Esophagus muscularis mucosa (tissue), 4 donors: Measurements from ENCODE around the gene WNT7B. TPM values are rescaled to one million over a fixed set of nuclear protein-coding genes. Genes with fewer than 3 reads are reported as not detected.

Experiments
- DNase-seq: peaks from one replicate; pipeline ENCODE4 v3.0.0-alpha.2; 2017; ENCODE audit errors: extremely low spot score
- H3K27ac ChIP-seq, 4 donors: fragments of 200-600 bp; sonication (generic); replicated peaks in 1 of 4; 1 replicate in 3 of 4; 2 replicates in 1 of 4; pipeline ENCODE4 v1.5.1; 2016 to 2019; ENCODE audit warnings: mild to moderate bottlenecking in 1 of 4
- H3K27me3 ChIP-seq, 4 donors: fragments of 200-600 bp; sonication (generic); one replicate each; pipeline versions ENCODE4 v1.5.1 to v1.6.0; 2016 to 2019
- H3K36me3 ChIP-seq, 4 donors: fragments of 200-600 bp; sonication (generic); one replicate each; pipeline ENCODE4 v1.5.1; 2016 to 2019
- H3K4me1 ChIP-seq, 4 donors: fragments of 200-600 bp; sonication (generic); one replicate each; pipeline ENCODE4 v1.5.1; 2016 to 2019
- H3K4me3 ChIP-seq, 4 donors: fragments of 200-600 bp; sonication (generic); 1 replicate in 2 of 4; 2 replicates in 2 of 4; pipeline ENCODE4 v1.5.1; 2016 to 2019; ENCODE audit warnings: mild to moderate bottlenecking in 4 of 4, moderate library complexity in 1 of 4
- H3K9me3 ChIP-seq, 4 donors: fragments of 200-600 bp; sonication (generic); 1 replicate in 3 of 4; 2 replicates in 1 of 4; pipeline ENCODE4 v1.5.1; 2016 to 2019
- CTCF ChIP-seq, 3 experiments: fragments of 200-600 bp in 2 of 3; fragments of 450-650 bp in 1 of 3; sonication (generic) in 2 of 3; IDR thresholded peaks; one replicate each; pipeline ENCODE4 v1.5.1; 2017 to 2019; ENCODE audit warnings: antibody characterized with exemption in 3 of 3, mild to moderate bottlenecking in 2 of 3, moderate library complexity in 1 of 3
- EP300 ChIP-seq: sonication (generic); formaldehyde crosslinking; IDR thresholded peaks from one replicate; pipeline ENCODE4 v1.6.1; 2017; ENCODE audit warnings: antibody characterized with exemption
- POLR2A ChIP-seq: fragments of 450-650 bp; IDR thresholded peaks from one replicate; pipeline ENCODE4 v1.6.1; 2017; ENCODE audit warnings: antibody characterized with exemption, moderate library complexity, mild to moderate bottlenecking, low read depth
- POLR2AphosphoS5 ChIP-seq, 2 donors: sonication (generic); formaldehyde crosslinking; IDR thresholded peaks; one replicate each; pipeline ENCODE4 v1.6.1; 2017; ENCODE audit warnings: antibody characterized with exemption in 2 of 2
- WGBS: methylation state at CpG from one replicate; pipeline ENCODE4 v1.1.5; 2018; 5-methylcytosine and 5-hydroxymethylcytosine counted together
- intact Hi-C: fragments of 100-400 bp; cut with DNase I; formaldehyde crosslinking; loops from one replicate; pipeline ENCODE4 v1.15.1; 2023
- total RNA-seq, 4 donors: library from RNA; depleted of rRNA; stranded (reverse); fragments of >200 nt; gene quantifications; one replicate each; pipeline versions ENCODE4 v1.1.0 to v1.2.1, GENCODE V29; 2016

Gene WNT7B
- total RNA-seq, 4 donors from 2014 or later, result not detected

GRCh38 chr22:45931042-45931441 lies 45.9 kb downstream of the WNT7B start:
- H3K27ac ChIP-seq, result no peak overlapping the region
- 93% methylated on average over 6 of the region's 38 CpGs for WGBS
- no peak overlapping the region for H3K4me3 ChIP-seq
- no peaks in the 10 kb centered on the region for H3K9me3 ChIP-seq
- intact Hi-C loops, result no loop called here
- peaks cover 0 to 59% (median 4%) of the 10 kb centered on the region in 4 donors for H3K27me3 ChIP-seq
- no peaks in the 10 kb centered on the region for H3K36me3 ChIP-seq
- DNase-seq, result no peak
- no peak for TF ChIP-seq EP300
- no peak for TF ChIP-seq CTCF (IDR thresholded peaks at IDR 0.05)
- TF ChIP-seq POLR2A, result no peak
- TF ChIP-seq POLR2AphosphoS5 (IDR thresholded peaks at IDR 0.05), result no peak
- peaks cover 0 to 12% (median 11%) of the 10 kb centered on the region in 4 donors for H3K4me1 ChIP-seq

GRCh38 chr22:45930324-45930723 lies 46.6 kb downstream of the WNT7B start:
- no peaks in the 10 kb centered on the region for H3K9me3 ChIP-seq
- no peak for TF ChIP-seq POLR2AphosphoS5 (IDR thresholded peaks at IDR 0.05)
- H3K4me3 ChIP-seq, result no peak overlapping the region
- H3K27me3 ChIP-seq, result peaks cover 0 to 52% (median 4%) of the 10 kb centered on the region in 4 donors
- intact Hi-C loops, result no loop called here
- H3K36me3 ChIP-seq, result no peaks in the 10 kb centered on the region
- peaks cover 0 to 12% (median 11%) of the 10 kb centered on the region in 4 donors for H3K4me1 ChIP-seq
- no peak for DNase-seq
- 77% methylated on average over 10 of the region's 14 CpGs for WGBS
- no peak overlapping the region for H3K27ac ChIP-seq

- Histone ChIP-seq H3K27me3 (peaks cover 0 to 50% (median 4%) of the 10 kb centered on the region in 4 donors), H3K4me3 (no peak overlapping the region), H3K27ac (no peak overlapping the region), H3K36me3 (no peaks in the 10 kb centered on the region), H3K9me3 (no peaks in the 10 kb centered on the region), H3K4me1 (peaks cover 0 to 5% (median 4%) of the 10 kb centered on the region in 4 donors)
- no peak for DNase-seq
- intact Hi-C loops, result no loop called here
- 89% methylated on average over 4 of the region's 4 CpGs for WGBS
- TF ChIP-seq EP300, result no peak
- no peak for TF ChIP-seq POLR2A
- TF ChIP-seq POLR2AphosphoS5 (IDR thresholded peaks at IDR 0.05), result no peak
- TF ChIP-seq CTCF (IDR thresholded peaks at IDR 0.05), result no peak
Measured at GRCh38 chr22:45929649-45930048, 47.3 kb downstream of the WNT7B start.

GRCh38 chr22:45928726-45929368 lies 48.1 kb downstream of the WNT7B start:
- no peaks in the 10 kb centered on the region for H3K4me1 ChIP-seq
- TF ChIP-seq POLR2AphosphoS5 (IDR thresholded peaks at IDR 0.05), result no peak
- TF ChIP-seq POLR2A, result no peak
- TF ChIP-seq EP300, result no peak
- H3K27ac ChIP-seq, result no peak overlapping the region
- H3K4me3 ChIP-seq, result no peak overlapping the region
- no peaks in the 10 kb centered on the region for H3K36me3 ChIP-seq
- no peak for DNase-seq
- intact Hi-C loops, result no loop called here
- 84% methylated on average over 10 of the region's 10 CpGs for WGBS
- peaks cover 0 to 45% (median 1%) of the 10 kb centered on the region in 4 donors for H3K27me3 ChIP-seq
- H3K9me3 ChIP-seq, result no peaks in the 10 kb centered on the region

- no peak for DNase-seq
- no peak for TF ChIP-seq POLR2AphosphoS5 (IDR thresholded peaks at IDR 0.05)
- TF ChIP-seq CTCF (IDR thresholded peaks at IDR 0.05), result no peak
- TF ChIP-seq EP300, result no peak
- TF ChIP-seq POLR2A, result no peak
- intact Hi-C loops, result no loop called here
- H3K4me3 ChIP-seq, result no peak overlapping the region
- peaks cover 0 to 28% (median 0%) of the 10 kb centered on the region in 4 donors for H3K27me3 ChIP-seq
- 87% methylated on average over 9 of the region's 9 CpGs for WGBS
- no peaks in the 10 kb centered on the region for H3K9me3 ChIP-seq
- H3K36me3 ChIP-seq, result no peaks in the 10 kb centered on the region
- no peaks in the 10 kb centered on the region for H3K4me1 ChIP-seq
- H3K27ac ChIP-seq, result no peak overlapping the region
Measured at GRCh38 chr22:45927059-45927458, 49.9 kb downstream of the WNT7B start.

- H3K4me1 ChIP-seq, result no peaks in the 10 kb centered on the region
- intact Hi-C loops, result no loop called here
- no peak for DNase-seq
- H3K27me3 ChIP-seq, result peaks cover 0 to 21% (median 0%) of the 10 kb centered on the region in 4 donors
- H3K4me3 ChIP-seq, result no peak overlapping the region
- no peaks in the 10 kb centered on the region for H3K36me3 ChIP-seq
- WGBS, result 91% methylated on average over 11 of the region's 11 CpGs
- no peak for TF ChIP-seq POLR2A
- no peak for TF ChIP-seq CTCF (IDR thresholded peaks at IDR 0.05)
- TF ChIP-seq EP300, result no peak
- TF ChIP-seq POLR2AphosphoS5 (IDR thresholded peaks at IDR 0.05), result no peak
- H3K27ac ChIP-seq, result no peak overlapping the region
- H3K9me3 ChIP-seq, result no peaks in the 10 kb centered on the region
Measured at GRCh38 chr22:45926433-45926832, 50.5 kb downstream of the WNT7B start.
